B cell (primary cell): ENCODE measurements around the gene AFG3L2. TPM values are rescaled to one million over a fixed set of nuclear protein-coding genes. Genes with fewer than 3 reads are reported as not detected.

Experiments used
- ATAC-seq: fragments of 200-7000 bp; cut with Tn5 transposase; one replicate; pipeline ENCODE4 v1.10.0; 2021; ENCODE audit warnings: low read depth, mild to moderate bottlenecking, moderate number of reproducible peaks, moderate library complexity
- CTCF ChIA-PET: fragments of 350-600 bp; sonication (Branson Sonifier 250); formaldehyde crosslinking; loops from one replicate; lab custom pipeline; 2021; ENCODE audit warnings: antibody characterized with exemption, inconsistent platforms; lab: Charles Lee
- POLR2A ChIA-PET: fragments of 350-600 bp; sonication (Branson Sonifier 250); formaldehyde crosslinking; loops from one replicate; lab custom pipeline; 2021; ENCODE audit warnings: antibody characterized with exemption; lab: Charles Lee
- DNase-seq: peaks from one replicate; pipeline ENCODE4 v3.0.0; 2013
- H2AFZ ChIP-seq: 2 replicates; pipeline ENCODE4 v1.6.1; 2012; ENCODE audit warnings: mild to moderate bottlenecking, low read depth, low read length; ENCODE audit not compliant: insufficient read depth, poor library complexity, severe bottlenecking
- H3K27ac ChIP-seq, 2 donors: 1 replicate in 1 of 2; 2 replicates in 1 of 2; pipeline ENCODE4 v1.5.1; 2012 to 2013; ENCODE audit warnings: low read length in 2 of 2, mild to moderate bottlenecking in 2 of 2, moderate library complexity in 1 of 2
- H3K27me3 ChIP-seq, 4 experiments: fragments of 200-600 bp in 1 of 4; sonication (generic) in 1 of 4; replicated peaks in 1 of 4; 1 replicate in 2 of 4; 2 replicates in 2 of 4; pipeline versions ENCODE4 v1.6.1 to v1.7.0; 2013 to 2016; ENCODE audit warnings: low read length in 3 of 4, mild to moderate bottlenecking in 2 of 4, mixed read lengths in 1 of 4, moderate library complexity in 1 of 4; ENCODE audit not compliant: insufficient read depth in 4 of 4, control insufficient read depth in 3 of 4; ENCODE audit errors: control extremely low read depth in 1 of 4
- H3K36me3 ChIP-seq, 2 experiments: replicated peaks in 1 of 2; 1 replicate in 1 of 2; 2 replicates in 1 of 2; pipeline versions ENCODE4 v1.6.1 to v1.7.1; 2013; ENCODE audit warnings: low read length in 1 of 2; ENCODE audit not compliant: insufficient read depth in 2 of 2, control insufficient read depth in 1 of 2; ENCODE audit errors: control extremely low read depth in 1 of 2, extremely low read depth in 1 of 2
- H3K4me1 ChIP-seq, 2 donors: fragments of 200-600 bp in 1 of 2; sonication (generic) in 1 of 2; 1 replicate in 1 of 2; 2 replicates in 1 of 2; pipeline versions ENCODE4 v1.5.1 to v1.6.1; 2013 to 2017; ENCODE audit warnings: low read length in 2 of 2; ENCODE audit not compliant: control insufficient read depth in 2 of 2, insufficient read depth in 2 of 2
- H3K4me2 ChIP-seq: replicated peaks from 2 replicates; pipeline ENCODE3; 2012; ENCODE audit warnings: mild to moderate bottlenecking, low read depth, low read length; ENCODE audit not compliant: poor library complexity, severe bottlenecking
- H3K4me3 ChIP-seq, 5 experiments: fragments of 200-600 bp in 1 of 5; sonication (generic) in 1 of 5; 1 replicate in 3 of 5; 2 replicates in 2 of 5; pipeline versions ENCODE4 v1.5.1 to v1.7.0; 2011 to 2016; ENCODE audit warnings: low read length in 4 of 5, mild to moderate bottlenecking in 4 of 5, low read depth in 2 of 5, control low read depth in 1 of 5, moderate library complexity in 1 of 5; ENCODE audit not compliant: insufficient read depth in 1 of 5; ENCODE audit errors: control extremely low read depth in 1 of 5, extremely low read depth in 1 of 5
- H3K79me2 ChIP-seq: fragments of 200-600 bp; sonication (generic); one replicate; pipeline ENCODE4 v1.6.0; 2016; ENCODE audit warnings: low read length; ENCODE audit not compliant: control insufficient read depth, insufficient read depth
- H3K9ac ChIP-seq: fragments of 200-600 bp; sonication (generic); 2 replicates; pipeline ENCODE4 v1.6.1; 2017; ENCODE audit warnings: mild to moderate bottlenecking, low read length, moderate library complexity
- H3K9me3 ChIP-seq, 3 donors: one replicate each; pipeline versions ENCODE4 v1.6.1 to v1.7.1; 2013; ENCODE audit warnings: low read length in 2 of 3; ENCODE audit not compliant: control insufficient read depth in 2 of 3, insufficient read depth in 1 of 3; ENCODE audit errors: control extremely low read depth in 1 of 3
- H4K20me1 ChIP-seq: 2 replicates; pipeline ENCODE4 v1.6.0; 2012; ENCODE audit warnings: mild to moderate bottlenecking, low read length; ENCODE audit not compliant: insufficient read depth, control insufficient read depth, poor library complexity, severe bottlenecking
- H3K27ac Mint-ChIP-seq: one replicate; pipeline ENCODE4 v1.8.0; 2021; ENCODE audit warnings: mixed read lengths
- H3K27me3 Mint-ChIP-seq: one replicate; pipeline ENCODE4 v1.8.0; 2021; ENCODE audit warnings: mixed read lengths
- H3K4me1 Mint-ChIP-seq: one replicate; pipeline ENCODE4 v1.8.0; 2021; ENCODE audit warnings: mixed read lengths
- H3K4me3 Mint-ChIP-seq: one replicate; pipeline ENCODE4 v1.8.0; 2021; ENCODE audit warnings: mixed read lengths
- H3K9me3 Mint-ChIP-seq: one replicate; pipeline ENCODE4 v1.8.0; 2022; ENCODE audit warnings: mixed read lengths; ENCODE audit not compliant: insufficient read depth
- EZH2 ChIP-seq: IDR thresholded peaks from 2 replicates; pipeline ENCODE4 v1.6.1; 2012; ENCODE audit warnings: borderline replicate concordance, low read depth, mild to moderate bottlenecking, moderate library complexity, low read length; ENCODE audit not compliant: insufficient read depth, poor library complexity, severe bottlenecking
- WGBS: methylation state at CpG from one replicate; pipeline ENCODE4 v1.1.5; 2013; ENCODE audit warnings: missing lambda C conversion rate; ENCODE audit not compliant: insufficient coverage; 5-methylcytosine and 5-hydroxymethylcytosine counted together
- intact Hi-C: fragments of 100-400 bp; cut with micrococcal nuclease; formaldehyde crosslinking; loops from one replicate; pipeline ENCODE4 v1.10.0; 2022
- polyA plus RNA-seq: library from polyadenylated mRNA; depleted of rRNA; stranded (reverse); fragments of >200 nt; gene quantifications from 2 replicates; pipeline ENCODE4 v1.2.3, GENCODE V29; 2012
- total RNA-seq, 2 donors: library from RNA; stranded (reverse); fragments of 120-200 nt in 1 of 2; gene quantifications; 1 replicate in 1 of 2; 2 replicates in 1 of 2; pipeline versions ENCODE4 v1.2.3 to v1.2.4, GENCODE V29; 2013 to 2022
- TF ChIP-seq, protein P1 (sequence below): fragments of 200-600 bp; IDR thresholded peaks from one replicate; pipeline ENCODE4 v1.8.0; 2022; ENCODE audit warnings: antibody characterized with exemption, mild to moderate bottlenecking

The AFG3L2 gene
- total and polyA plus RNA-seq, 2 donors (not counting 1 experiment from before 2014, with no cell fraction given) = 11.9 to 40.7 TPM

DNA sequence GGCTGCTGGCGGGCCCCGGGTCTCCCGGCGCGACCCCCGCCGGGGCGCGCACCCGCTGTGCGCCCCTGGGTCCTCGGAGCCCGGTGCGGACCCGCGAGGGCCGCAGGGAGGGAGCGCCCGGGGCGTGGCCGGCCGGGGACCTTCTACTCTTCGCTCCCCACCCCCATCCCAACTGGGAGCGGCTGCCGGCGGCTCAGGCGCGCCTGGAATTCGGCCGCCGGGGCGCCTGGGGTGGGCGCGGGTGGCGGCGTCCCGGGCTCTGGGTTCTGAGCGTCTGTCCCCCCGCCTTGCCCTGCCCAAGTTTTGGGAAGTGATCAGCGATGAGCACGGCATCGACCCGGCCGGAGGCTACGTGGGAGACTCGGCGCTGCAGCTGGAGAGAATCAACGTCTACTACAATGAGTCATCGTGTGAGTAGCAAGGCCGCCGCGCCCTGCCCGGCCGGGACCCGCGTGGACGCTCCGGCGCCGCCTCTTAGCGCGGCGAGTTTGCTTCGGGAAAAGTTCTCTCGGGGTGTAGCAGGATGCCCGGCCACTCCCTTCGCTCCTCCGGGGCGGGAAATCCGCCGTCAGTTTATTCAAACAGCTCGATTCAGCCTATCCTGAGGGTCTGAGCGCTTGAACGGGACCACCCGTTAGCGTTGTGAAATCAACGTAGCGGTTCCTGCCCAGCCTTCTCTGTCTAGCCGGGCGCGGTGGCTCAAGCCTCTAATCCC lies 68.5 kb downstream of the AFG3L2 start:
- Histone ChIP-seq H3K9me3 (peaks cover 6 to 21% (median 11%) of the 10 kb centered on the region in 3 donors), H3K27me3 (peaks cover 0 to 22% (median 11%) of the 10 kb centered on the region in 4 experiments), H3K4me2 (peak overlapping the region; percentile 86), H3K36me3 (peaks cover 3 to 6% of the 10 kb centered on the region in 2 experiments), H3K27ac (peak overlapping the region; percentile 18 to 38), H3K4me1 (peaks cover 21 to 34% of the 10 kb centered on the region in 2 donors), H4K20me1 (no peaks in the 10 kb centered on the region), H3K79me2 (no peaks in the 10 kb centered on the region), H2AFZ (peak overlapping the region; percentile 71), H3K4me3 (peak overlapping the region; percentile 52 to 81 (median 61)), H3K9ac (peak overlapping the region; percentile 72)
- TF ChIP-seq, protein P1, sequence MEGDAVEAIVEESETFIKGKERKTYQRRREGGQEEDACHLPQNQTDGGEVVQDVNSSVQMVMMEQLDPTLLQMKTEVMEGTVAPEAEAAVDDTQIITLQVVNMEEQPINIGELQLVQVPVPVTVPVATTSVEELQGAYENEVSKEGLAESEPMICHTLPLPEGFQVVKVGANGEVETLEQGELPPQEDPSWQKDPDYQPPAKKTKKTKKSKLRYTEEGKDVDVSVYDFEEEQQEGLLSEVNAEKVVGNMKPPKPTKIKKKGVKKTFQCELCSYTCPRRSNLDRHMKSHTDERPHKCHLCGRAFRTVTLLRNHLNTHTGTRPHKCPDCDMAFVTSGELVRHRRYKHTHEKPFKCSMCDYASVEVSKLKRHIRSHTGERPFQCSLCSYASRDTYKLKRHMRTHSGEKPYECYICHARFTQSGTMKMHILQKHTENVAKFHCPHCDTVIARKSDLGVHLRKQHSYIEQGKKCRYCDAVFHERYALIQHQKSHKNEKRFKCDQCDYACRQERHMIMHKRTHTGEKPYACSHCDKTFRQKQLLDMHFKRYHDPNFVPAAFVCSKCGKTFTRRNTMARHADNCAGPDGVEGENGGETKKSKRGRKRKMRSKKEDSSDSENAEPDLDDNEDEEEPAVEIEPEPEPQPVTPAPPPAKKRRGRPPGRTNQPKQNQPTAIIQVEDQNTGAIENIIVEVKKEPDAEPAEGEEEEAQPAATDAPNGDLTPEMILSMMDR = no peak
- no peak for TF ChIP-seq EZH2
- DNase-seq (peak; percentile 57), ATAC-seq (peak; percentile 59)
- Mint-ChIP-seq H3K27ac (peak overlapping the region; percentile 87), H3K27me3 (peaks cover 28% of the 10 kb centered on the region), H3K4me3 (peak overlapping the region; percentile 86), H3K9me3 (peaks cover 5% of the 10 kb centered on the region), H3K4me1 (peaks cover 30% of the 10 kb centered on the region)
- WGBS = under 1% methylated on average over 81 of the region's 81 CpGs
- ChIA-PET CTCF (interaction anchor here (1.0 to 1.1 kb wide), 2 partner anchors 17 to 20 kb away, joined by 3 to 4 read pairs; no protein-coding TSS in a partner anchor), POLR2A (no interaction called here)
- intact Hi-C loops = loop anchor here (1.0 to 2.0 kb wide), 2 partner anchors 9 to 68 kb away; partner anchors contain the start of gene AFG3L2
